ENCODE results near the gene THRB.

Gene THRB

DNA sequence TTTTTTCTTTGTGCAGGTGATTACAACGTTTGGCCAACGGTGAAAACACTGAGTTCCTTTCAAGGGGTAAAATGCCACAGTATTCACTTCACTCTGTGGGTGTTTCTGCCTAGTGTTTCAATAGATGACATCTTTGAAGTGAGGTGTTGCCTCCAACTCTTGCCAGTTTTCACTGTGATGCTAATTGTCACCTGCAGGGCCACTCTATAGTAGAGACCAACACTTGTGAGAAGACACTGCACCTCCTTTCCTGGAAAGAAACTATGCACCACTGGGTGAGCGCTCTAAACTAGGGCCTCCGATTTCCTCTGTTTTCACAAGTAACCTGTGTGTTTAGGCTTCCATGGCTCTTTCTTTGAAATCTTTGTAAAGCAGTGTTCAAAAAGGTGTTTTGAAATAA lies 98.3 kb downstream of the THRB start:
- no peak for DNase-seq (ENCODE audit: extremely low read depth, low read depth)
- TF ChIP-seq, protein P1, sequence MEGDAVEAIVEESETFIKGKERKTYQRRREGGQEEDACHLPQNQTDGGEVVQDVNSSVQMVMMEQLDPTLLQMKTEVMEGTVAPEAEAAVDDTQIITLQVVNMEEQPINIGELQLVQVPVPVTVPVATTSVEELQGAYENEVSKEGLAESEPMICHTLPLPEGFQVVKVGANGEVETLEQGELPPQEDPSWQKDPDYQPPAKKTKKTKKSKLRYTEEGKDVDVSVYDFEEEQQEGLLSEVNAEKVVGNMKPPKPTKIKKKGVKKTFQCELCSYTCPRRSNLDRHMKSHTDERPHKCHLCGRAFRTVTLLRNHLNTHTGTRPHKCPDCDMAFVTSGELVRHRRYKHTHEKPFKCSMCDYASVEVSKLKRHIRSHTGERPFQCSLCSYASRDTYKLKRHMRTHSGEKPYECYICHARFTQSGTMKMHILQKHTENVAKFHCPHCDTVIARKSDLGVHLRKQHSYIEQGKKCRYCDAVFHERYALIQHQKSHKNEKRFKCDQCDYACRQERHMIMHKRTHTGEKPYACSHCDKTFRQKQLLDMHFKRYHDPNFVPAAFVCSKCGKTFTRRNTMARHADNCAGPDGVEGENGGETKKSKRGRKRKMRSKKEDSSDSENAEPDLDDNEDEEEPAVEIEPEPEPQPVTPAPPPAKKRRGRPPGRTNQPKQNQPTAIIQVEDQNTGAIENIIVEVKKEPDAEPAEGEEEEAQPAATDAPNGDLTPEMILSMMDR (IDR thresholded peaks at IDR 0.05; ENCODE audit: low read depth, low read length): no peak

DNA sequence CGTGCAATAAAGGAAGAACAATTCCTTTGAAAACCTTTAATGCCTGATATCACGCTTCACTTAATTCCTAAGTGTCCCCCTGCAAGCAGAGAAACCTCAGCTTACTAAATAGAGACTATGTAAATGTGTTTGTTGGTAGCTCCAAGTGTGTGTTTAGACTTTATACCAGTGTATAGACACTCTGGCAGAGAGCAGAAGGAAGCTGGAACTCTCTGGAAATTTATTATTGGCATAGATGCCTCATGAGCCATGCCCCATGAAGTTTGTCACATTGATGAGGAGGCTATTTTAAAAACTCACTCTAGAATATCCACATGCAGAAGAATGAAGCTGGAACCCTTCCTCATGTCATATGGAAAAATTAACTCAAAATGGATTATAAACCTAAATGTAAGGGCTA lies 99.9 kb downstream of the THRB start:
- TF ChIP-seq, protein P1 (IDR thresholded peaks at IDR 0.05; ENCODE audit: low read depth, low read length): no peak
- no peak for DNase-seq (ENCODE audit: extremely low read depth, low read depth)

DNA sequence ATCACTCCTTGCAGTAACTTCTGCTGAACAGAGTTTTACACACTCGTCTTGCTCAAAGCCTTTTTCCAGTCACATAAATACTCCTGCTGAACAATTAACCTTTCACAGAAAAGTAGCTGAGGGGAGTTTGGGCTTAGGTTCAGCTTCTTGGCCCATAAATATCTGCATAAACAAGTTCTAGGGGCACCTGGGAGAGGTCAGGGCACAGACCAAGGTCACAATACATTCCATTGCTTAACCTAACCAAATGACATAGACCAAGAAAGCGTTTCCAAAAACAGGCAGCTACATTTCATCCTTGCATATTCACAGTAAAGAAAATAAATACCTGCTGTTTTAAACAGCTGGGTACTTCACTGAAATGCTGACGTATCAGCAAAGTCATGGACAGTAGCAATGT lies 101.3 kb downstream of the THRB start:
- no peak for DNase-seq (ENCODE audit: extremely low read depth, low read depth)
- TF ChIP-seq, protein P1 (IDR thresholded peaks at IDR 0.05; ENCODE audit: low read depth, low read length): no peak

DNA sequence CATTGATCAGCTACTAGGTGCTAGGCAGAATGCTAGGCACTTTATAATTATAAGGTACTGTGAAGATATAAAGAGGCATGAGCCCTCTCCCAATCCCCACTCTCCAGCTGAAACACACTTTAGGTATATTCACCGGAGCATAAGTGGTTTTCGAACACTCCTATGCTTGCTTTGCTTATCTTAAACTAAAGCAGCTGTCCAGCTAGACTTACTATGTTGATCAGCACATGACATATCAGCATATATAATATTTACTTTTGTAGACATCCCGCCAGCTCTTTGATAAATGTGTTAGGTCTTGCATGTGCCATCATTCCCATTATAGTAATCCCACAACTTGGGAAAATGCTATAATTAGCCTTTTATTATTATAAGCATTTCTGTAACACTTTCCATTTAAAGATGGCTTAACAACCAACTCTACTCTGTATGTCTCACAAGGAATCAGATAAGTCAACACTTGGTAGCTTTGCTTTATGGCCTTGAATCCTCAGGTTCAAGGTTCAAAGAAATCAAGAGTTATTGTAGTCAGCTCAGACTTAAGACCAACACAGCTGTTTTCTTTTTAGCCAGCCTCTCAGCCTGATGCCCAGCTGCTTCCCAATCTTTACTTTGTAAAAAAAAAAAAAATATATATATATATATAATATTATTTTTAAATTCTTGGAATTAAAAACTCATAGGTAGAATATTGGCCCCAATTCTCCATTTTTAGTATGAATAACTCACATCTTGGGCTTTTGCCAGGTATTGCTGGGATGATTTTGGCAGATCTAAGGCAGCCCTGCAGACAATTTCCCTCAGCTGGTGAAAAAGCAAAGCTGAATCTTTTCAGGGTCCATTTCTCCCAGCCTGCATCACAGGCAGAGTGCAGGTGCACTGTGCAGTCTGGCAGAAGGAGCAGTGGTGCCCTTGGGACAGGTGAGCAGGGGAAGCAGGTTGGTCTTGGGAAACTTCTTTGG lies 104.2 kb downstream of the THRB start:
- TF ChIP-seq, protein P1 (IDR thresholded peaks at IDR 0.05; ENCODE audit: low read depth, low read length): no peak

DNA sequence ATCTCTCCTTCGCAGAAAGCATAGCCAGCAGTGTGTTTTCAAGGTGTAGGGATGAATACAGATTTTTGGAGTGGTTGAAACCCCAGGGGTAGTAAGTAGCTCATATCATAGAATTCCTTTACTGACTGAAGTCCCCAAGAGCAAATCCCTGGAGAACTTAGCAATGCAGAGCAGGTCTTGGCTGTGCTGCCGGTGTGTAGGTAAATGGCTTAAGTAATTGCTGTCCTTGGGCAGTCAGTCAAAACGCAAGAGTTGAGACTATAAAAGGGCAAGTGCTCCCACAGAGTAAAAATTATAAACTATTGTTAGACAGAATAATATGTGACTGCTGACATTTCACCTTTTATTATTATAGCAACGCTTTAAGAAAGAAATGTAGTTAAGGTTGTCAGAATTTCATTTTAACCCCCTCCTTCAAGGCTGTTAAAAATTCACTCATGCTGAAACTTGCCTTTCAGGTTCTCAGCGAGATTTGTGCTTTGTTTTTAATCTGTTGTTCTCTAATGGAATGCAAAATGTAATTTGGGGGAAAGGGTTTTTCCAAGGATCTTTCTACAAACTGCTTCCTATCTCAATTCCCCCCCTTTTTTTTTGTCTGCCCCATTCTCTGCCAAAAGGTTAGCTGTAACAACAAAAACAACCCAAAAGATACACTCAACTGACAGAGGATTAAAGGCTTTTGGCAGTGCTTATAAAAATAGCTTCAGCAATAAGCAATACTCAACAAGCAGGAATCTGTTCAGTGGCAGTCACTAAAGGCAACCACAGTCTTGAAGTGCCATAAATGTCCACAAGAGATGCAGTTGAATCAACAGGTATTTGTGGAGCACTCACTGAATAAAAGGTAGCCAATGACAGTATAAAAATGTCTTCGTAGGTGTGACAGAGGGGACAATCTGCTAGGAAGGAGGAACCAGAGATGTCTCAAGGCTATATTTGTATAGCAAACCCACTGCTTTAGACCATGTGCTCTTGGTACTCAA lies 105.3 kb downstream of the THRB start:
- DNase-seq (ENCODE audit: extremely low read depth, low read depth): no peak
- TF ChIP-seq, protein P1 (IDR thresholded peaks at IDR 0.05; ENCODE audit: low read depth, low read length): no peak

More for the DNA sequence above, 104.2 kb downstream of the THRB start:
- DNase-seq (ENCODE audit: extremely low read depth, low read depth): no peak

DNA sequence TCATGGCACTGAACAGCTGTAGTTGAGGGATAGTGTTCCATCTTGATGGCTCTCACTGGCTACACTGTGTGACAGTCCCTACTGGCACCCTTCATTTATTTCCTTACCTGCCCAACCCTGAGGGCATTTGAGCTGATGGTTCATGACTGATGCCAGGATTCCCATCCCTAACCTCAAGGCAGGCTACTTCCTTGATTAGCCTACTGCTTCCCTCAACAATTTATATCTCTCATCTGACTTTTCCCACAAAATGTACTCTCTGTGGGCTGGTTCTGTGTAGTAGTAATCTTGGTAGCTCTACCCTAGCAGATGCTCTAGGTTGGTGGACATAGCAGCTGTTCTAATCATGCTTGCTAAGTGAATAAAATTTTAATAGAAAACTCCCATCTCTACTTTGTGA lies 106.0 kb downstream of the THRB start:
- no peak for DNase-seq (ENCODE audit: extremely low read depth, low read depth)
- TF ChIP-seq, protein P1 (IDR thresholded peaks at IDR 0.05; ENCODE audit: low read depth, low read length): no peak
